Suprapubic skin (tissue), 4 donors: ENCODE data around the gene NCOA1.

Experiments
- POLR2A ChIP-seq, 2 donors: fragments of 450-650 bp; IDR thresholded peaks; one replicate each; pipeline ENCODE4 v1.6.1; 2017; ENCODE audit warnings: antibody characterized with exemption in 2 of 2, mild to moderate bottlenecking in 2 of 2, moderate library complexity in 2 of 2
- POLR2AphosphoS5 ChIP-seq, 3 donors: sonication (generic); formaldehyde crosslinking; IDR thresholded peaks; one replicate each; pipeline ENCODE4 v1.6.1; 2017; ENCODE audit warnings: antibody characterized with exemption in 3 of 3
- TF ChIP-seq, protein P1 (sequence below), 2 donors: fragments of 200-600 bp in 1 of 2; fragments of 450-650 bp in 1 of 2; sonication (generic) in 1 of 2; IDR thresholded peaks; one replicate each; pipeline ENCODE4 v1.5.1; 2016 to 2019; ENCODE audit warnings: antibody characterized with exemption in 2 of 2, mild to moderate bottlenecking in 1 of 2, moderate library complexity in 1 of 2

DNA sequence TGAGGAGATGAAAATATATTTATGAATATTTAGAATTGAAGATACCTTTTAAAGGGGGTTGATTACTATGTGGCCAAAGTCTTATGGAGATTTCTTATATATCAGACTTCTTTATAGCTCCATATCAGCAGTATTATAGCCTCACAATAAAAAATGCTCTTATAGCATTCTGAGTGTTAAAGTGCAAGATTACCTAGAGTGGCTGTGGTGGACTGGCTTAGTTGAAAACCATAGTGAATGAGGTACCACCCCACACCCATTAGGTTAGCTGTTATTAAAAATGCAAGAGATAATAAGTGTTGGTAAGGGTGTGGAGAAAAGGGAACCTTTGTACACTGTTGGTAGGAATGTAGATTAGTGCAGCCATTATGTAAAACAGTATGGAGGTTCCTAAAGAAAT lies 39.7 kb downstream of the NCOA1 start:
- TF ChIP-seq POLR2A (IDR thresholded peaks at IDR 0.05), result no peak
- no peak for TF ChIP-seq POLR2AphosphoS5 (IDR thresholded peaks at IDR 0.05)
- TF ChIP-seq, protein P1, sequence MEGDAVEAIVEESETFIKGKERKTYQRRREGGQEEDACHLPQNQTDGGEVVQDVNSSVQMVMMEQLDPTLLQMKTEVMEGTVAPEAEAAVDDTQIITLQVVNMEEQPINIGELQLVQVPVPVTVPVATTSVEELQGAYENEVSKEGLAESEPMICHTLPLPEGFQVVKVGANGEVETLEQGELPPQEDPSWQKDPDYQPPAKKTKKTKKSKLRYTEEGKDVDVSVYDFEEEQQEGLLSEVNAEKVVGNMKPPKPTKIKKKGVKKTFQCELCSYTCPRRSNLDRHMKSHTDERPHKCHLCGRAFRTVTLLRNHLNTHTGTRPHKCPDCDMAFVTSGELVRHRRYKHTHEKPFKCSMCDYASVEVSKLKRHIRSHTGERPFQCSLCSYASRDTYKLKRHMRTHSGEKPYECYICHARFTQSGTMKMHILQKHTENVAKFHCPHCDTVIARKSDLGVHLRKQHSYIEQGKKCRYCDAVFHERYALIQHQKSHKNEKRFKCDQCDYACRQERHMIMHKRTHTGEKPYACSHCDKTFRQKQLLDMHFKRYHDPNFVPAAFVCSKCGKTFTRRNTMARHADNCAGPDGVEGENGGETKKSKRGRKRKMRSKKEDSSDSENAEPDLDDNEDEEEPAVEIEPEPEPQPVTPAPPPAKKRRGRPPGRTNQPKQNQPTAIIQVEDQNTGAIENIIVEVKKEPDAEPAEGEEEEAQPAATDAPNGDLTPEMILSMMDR (IDR thresholded peaks at IDR 0.05), result no peak
